ENCODE measurements around the gene EFL1.
"Not testable (repeated sequence)": the region's sequence is repeated elsewhere in the genome, so short reads cannot be mapped to it uniquely, and the experiment has no call there.

- TF ChIP-seq POLR2AphosphoS2 (IDR thresholded peaks at IDR 0.05; ENCODE audit: low read length); TEAD2 (tag; IDR thresholded peaks at IDR 0.05); CTCF (IDR thresholded peaks at IDR 0.05 in 2 of 3, conservative IDR thresholded peaks at IDR 0.05 in 1 of 3; ENCODE audit: insufficient read depth in 2 of 3, low read depth in 1 of 3, low read length in 3 of 3); RBM25 (IDR thresholded peaks at IDR 0.05; ENCODE audit: low read depth, low read length, severe bottlenecking); MAX (CRISPR knock-in tag; IDR thresholded peaks at IDR 0.05); POLR2AphosphoS5 (IDR thresholded peaks at IDR 0.05; ENCODE audit: control insufficient read depth, insufficient read depth, low read depth, low read length): not testable (repeated sequence)
- peak; percentile 49 for TF ChIP-seq MTA2 (IDR thresholded peaks at IDR 0.05; ENCODE audit: low read depth)
Observed at GRCh38 chr15:82267137-82267536, 4.6 kb upstream of the EFL1 start.

Measured in K562 (cell line).